ENCODE results near the gene QPCT. TPM values are rescaled to one million over a fixed set of nuclear protein-coding genes. Genes with fewer than 3 reads are reported as not detected.

QPCT gene
- polyA plus RNA-seq, 3 donors: 11.5 to 15.5 (median 12.3) TPM

DNA sequence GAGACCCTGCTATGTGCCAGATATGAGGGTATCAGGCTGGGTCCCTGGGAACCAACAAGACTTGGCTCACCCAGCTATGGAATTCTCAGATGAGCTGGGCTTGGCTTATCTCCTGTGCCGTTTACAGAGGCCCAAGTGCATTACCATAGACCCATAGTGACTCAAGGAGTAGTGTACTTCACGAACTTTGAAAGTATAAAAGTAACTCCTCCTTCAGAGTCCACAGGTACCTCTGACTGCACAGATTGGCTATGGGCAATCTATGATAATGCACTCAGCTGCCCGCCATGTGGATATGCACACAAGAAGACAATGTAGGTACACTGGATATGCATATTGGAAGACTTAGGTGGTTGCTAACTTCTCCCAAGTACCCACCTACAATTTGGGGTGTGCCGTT is 78.4 kb downstream of the QPCT start:
- DNase-seq: no peak

Other genes starting within 250 kb of the QPCT start
- gene EIF2AK2, start 187.7 kb upstream of the QPCT start, polyA plus RNA-seq (ENCODE audit: insufficient read length in 3 of 3): 10 to 100 TPM; 27.0 to 36.3 (median 33.1) TPM
- gene SULT6B1, start 156.0 kb upstream of the QPCT start, polyA plus RNA-seq (ENCODE audit: insufficient read length in 3 of 3): not detected
- gene CEBPZOS, start 148.1 kb upstream of the QPCT start, polyA plus RNA-seq (ENCODE audit: insufficient read length in 3 of 3): 10 to 100 TPM; 44.7 to 64.0 (median 61.8) TPM
- gene CEBPZ, start 113.0 kb upstream of the QPCT start, polyA plus RNA-seq (ENCODE audit: insufficient read length in 3 of 3): 10 to 100 TPM; 72.7 to 87.2 (median 82.0) TPM
- gene NDUFAF7, start 113.0 kb upstream of the QPCT start, polyA plus RNA-seq (ENCODE audit: insufficient read length in 3 of 3): 10 to 100 TPM; 19.0 to 37.2 (median 27.8) TPM
- 10 to 100 TPM; 46.3 to 56.4 (median 55.8) TPM for gene PRKD3, start 19.8 kb upstream of the QPCT start, polyA plus RNA-seq (ENCODE audit: insufficient read length in 3 of 3)